Embryonic facial prominence (tissue), 1 donor: ENCODE measurements around the gene CLMP.
"Not testable (repeated sequence)": the region's sequence is repeated elsewhere in the genome, so short reads cannot be mapped to it uniquely, and the experiment has no call there.

Experiments
- DNase-seq: peaks from one replicate; pipeline ENCODE4 v3.0.0-alpha.2; 2016; ENCODE audit errors: extremely low spot score

CLMP gene

DNA sequence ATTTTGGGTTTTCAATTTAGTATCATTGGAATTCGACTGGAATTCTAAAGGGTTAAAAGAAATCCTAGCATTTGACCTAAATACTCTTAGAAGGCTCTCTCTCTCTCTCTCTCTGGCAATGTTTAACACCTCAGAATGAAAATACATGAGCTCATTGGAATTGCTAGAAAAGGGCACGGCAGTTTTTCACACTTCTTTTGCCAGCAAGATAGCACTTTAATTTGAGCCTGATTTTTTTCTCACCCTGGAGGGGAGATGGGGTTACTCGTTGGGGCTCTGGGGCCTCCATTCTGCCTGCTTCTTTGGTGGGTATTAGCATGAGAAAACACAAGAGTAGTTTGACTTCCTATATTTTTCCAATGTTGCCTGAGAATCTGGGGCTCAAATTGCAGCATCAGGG lies 22.8 kb upstream of the CLMP start:
- no peak for DNase-seq

DNA sequence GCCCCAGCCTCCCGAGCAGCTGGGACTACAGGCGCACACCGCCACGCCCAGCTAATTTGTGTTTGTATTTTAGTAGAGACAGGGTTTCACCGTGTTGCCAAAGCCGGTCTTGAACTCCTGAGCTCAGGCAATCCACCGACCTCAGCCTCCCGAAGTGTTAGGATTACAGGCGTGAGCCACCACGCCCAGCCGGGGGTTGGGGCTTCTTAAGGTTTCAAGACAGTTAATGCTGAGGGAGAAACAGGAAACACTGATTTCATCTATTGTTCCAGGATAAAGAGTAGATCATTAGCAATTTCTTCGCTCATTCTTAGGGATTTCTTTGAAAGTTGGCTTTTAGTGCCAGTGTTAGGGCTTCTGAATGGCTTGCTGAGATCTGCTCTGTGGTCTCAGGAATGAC lies 21.2 kb upstream of the CLMP start:
- no peak for DNase-seq

DNA sequence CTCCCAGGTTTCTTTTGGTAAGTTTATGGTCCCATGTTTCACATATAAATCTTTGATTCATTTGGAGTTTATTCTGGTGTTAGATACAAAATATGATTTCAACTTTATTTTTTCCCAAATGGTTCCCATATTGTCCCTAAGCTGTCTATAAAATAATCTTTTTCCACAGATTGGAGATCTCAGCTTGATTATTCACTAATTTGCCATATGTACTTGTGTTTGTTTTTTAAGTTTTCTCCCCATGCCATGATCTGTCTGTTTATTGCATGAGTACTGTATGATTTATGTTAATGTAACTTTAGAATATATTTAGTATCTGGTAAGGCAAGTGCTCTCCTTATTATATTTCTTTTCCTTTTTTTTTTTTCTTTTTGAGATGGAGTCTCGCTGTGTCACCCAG lies 19.9 kb upstream of the CLMP start:
- DNase-seq, result no peak

DNA sequence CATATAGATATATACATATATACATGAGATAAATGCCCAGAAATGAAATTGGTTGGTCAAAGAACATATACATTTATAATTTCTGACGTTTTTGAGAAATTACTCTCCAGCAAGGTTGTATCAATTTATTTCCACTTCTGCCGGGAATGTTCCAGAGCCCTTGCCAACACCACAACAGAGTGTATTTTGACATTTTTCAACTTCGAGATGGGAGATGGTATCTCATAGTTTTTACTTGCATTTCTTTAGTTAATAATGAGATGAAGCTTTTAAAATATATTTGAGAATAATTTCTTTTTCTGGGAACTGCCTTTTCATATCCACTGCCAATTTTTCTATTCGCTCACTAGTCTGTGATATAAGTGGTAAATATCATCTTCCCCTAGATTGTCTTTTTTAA lies 19.3 kb upstream of the CLMP start:
- no peak for DNase-seq

DNA sequence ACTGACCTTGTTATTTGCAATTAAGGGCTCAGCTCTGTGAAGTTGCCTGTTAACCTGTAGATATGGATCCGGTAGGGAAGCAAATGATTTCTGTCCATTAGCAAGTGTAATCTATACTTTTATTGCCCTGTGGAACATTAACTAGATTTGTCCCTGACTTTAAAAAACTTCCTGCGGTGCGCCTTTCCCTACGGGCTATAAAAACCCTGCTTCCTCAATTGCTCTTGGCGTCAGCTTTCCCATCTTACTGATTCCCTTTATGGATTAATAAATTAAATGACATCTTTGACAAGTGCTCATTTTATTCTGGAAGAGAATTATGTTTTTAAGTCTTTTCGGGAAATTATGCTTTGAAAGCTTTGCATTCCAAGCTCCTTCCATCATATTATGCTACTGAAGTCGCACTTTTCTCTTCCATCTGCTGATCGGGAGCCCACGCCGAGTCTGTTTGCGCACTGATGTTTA lies 18.3 kb upstream of the CLMP start:
- DNase-seq, result no peak

DNA sequence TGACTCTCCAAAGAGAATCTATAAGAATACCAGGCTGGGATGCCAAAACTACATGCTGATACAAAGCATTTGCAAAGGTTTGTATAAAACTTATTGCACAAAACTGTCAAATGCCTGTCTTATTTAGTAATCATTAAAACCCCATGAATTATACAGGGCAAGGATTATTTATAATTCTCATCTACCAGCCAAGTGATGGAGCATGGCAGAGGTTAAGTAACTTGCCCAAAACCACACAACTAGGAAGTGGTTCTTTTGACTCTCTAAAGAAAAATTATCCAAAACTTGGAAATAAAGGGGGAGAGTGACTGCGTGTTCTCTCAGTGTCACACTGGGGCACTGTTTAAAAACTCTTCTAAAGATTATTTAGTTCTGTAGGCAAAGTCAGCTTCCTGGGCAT lies 17.4 kb upstream of the CLMP start:
- DNase-seq, result no peak

DNA sequence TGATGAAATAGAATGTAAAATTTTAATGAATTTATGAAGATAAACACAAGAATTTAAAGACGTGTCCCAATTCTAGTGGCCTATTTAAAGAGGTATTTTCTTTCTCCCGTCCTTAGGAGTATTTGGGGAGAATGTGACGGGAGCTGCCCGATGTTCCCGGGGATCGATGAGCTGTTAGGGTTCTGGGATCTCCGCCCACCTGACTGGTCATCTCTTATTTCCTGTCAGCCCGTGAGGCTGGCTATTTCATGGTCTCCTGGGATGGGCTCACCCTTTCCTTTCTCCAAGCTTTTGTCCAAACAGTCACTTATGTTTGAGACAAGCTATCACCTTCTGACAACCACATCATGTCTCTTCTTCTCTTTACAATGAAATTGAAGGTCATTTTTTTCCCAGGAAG lies 16.9 kb upstream of the CLMP start:
- no peak for DNase-seq

DNA sequence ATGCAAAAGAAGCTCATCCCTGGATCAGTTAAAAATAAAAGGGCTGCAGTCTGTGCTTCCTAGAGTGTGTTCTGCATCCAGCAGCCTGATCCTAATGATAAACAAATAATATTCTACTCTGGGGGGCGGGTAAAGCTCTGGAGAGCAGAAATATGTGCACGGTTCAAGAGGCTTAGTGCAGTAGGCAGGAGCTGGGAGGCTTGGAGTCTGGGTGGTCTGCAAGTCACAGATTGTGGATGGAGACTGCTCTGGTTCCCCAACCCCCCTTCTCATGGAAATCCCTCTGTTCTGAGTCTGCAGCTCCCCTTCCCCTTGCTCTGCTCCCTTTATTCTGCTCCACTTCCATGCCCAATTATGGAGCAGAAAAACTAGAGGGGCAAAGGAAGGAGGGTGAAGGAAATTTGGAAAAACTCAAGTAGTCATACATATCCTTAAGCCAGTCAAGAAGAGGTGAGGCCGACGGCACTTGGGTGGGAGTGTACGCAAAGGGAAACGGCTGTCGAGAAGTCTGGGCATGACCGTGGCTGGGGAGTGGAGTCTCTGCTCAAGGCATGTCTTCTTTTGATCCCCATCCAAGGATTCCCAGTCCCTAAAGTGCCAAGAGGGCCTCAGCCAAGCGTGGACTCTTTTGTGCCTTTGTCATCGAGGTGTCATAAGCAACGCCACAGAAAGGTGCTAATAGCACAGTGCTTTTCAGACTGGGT lies 16.3 kb upstream of the CLMP start:
- DNase-seq, result no peak

DNA sequence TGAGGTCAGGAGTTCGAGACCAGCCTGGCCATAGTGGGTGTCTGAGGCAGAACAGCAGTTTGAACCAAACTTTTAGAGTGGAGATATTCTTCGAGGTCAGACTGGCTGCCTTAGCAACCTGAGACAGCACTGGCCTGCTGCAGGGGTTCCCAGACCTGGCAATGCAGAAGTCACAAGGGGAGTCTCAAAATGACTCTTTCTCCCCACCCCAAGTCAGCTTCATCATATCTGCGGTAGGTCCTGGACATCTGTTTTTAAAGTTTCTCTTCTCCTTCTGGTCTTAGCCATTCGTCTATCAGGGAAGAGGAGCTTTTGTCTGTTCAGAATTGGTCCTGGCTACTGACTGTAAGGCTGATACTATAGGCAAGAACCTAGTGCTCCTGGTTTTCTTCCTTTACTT lies 14.5 kb upstream of the CLMP start:
- no peak for DNase-seq

DNA sequence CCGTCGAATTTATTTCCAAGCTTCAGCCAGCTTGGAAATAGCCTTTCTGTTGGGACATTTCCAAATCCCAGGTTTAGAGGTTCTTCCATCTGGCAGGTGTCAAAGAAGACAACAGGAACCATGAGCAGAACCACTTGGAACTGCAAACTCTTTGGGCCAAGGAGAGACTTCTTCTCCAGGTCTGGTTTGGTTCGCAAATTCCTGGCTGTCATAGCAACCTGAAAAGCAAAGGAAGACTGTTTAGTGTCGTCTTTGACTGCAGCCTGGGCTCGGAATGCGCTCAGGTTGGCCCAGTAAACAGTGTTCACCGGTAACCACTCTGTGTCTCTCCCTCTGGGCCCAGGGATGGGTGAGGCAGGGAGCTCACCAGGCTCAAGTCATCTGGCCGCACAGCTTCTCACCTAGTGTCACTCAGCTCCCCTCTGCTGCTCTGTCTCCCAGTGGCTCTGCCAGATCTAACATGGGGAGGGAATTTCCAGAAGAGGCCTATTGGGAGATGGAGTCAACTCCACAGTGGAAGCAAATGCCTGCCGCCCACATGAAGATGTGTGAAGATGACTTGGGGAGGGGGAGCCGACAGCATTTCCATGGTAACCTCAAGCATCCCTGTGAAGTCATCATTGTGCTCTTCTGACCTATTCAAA lies 11.9 kb upstream of the CLMP start:
- DNase-seq, result no peak

DNA sequence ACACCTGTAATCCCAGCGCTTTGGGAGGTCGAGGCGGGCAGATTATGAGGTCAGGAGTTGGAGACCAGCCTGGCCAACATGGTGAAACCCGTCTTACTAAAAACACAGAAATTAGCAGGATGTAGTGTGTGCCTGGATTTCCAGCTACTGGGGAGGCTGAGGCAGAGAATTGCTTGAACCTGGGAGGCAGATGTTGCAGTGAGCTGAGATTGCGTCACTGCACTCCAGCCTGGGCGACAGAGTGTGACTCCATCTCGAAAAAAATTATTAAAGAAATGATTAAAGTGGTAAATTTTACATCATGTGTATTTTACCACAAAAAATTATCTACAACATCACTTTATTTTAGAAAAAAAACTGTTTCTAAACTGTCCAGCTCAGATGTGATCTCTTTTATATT lies 11.0 kb upstream of the CLMP start:
- not testable (repeated sequence) for DNase-seq

DNA sequence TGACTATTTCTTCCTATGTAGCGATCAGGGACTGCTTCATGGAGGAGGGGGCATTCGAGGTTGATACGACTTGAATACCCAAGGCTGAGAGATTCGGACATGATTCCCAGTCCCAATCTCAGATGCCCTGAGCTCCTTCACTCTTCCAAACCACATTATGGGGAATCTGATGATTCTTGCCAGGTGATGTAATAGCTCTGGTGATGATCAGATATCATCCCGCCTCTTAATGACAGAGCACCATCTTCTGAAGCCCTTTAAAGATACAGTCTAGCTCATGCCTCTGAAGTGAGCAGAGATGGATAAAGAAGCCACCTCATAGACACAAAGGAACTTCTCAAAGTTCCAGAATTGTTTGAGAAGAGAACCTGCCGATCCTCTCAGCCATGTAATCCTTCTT lies 8.9 kb upstream of the CLMP start:
- DNase-seq, result no peak

DNA sequence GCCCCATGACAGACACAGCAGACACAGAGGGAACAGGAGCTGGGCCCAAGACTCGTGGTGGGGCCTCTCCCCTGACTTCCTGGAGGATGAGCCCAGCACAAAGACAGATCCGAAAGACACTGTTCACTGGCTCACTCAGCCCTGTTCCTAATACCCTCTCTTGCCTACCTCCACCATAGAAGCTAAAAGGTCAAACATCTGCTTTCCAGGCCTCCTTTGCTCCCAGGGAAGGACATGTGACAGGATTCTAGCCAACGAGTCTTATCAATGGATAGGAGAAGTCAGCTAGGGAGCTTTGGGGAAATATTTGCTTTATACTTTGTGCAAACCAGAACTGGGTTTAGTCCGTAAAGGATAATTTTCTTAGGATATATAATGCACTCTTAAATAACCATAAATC lies 8.4 kb upstream of the CLMP start:
- no peak for DNase-seq

DNA sequence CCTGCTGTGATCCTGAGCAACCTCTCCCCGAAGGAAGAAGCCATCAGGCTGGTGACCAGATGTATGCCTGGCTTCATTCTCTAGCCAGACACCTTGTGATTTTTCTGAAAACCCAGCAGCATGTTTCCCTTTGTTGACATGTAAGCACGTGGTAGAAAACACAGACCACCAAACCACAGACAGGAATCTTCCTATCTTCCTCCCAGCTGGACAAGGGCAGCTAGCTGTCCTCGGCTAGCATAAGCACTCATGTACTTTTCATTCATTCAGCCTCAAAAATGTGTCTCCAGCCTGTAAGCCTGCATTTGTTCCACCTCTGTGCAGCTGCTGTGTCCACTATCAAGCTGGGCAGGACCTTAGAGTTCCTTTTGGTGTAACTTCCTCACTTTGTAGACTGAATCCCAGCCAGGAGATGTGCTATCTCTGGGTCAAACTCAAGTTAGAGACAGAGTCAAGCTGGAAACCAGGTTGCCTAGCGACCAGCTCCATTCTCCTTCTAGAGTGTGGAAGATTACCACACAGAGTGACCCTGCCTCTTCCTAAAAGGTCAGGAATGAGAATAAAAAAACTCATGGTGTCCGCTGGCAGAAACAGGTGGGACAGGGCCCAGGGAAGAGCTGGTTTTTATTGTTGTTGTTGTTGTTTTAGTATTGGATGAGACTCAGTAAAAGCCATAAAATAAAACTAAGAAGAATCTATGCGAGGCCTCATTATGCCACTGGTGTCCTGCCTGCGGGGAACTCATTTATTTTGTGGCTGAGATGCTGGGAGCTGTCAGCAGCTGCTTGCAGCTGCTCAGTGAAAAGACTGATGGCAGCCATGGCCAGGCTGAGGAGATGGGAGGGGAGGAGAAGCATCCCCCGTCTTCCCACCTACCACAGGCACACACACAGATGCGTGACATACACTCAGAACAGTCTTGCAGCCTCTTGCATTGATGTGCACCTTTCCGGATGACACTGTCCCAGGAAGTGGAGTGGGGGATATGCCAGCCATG lies 7.4 kb upstream of the CLMP start:
- no peak for DNase-seq

DNA sequence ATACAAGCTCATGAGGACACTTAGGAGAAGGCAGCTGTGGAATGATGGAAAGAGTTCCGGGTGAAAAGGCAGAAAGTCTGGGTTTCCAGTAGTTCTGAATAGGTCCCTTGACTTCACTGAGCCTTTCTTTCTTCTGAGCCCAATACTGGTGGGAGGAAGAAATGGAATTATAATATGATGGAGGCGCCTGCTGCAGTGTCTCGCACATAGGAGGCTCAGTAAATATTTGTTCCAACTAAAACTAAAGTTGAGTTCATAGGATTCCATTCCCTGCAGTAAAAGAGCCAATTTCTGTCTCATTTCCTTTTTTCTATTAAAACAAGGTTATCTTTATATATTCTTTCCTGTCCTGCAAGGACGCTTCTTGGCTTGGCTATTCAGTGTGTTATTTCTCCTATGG lies 5.2 kb upstream of the CLMP start:
- no peak for DNase-seq

DNA sequence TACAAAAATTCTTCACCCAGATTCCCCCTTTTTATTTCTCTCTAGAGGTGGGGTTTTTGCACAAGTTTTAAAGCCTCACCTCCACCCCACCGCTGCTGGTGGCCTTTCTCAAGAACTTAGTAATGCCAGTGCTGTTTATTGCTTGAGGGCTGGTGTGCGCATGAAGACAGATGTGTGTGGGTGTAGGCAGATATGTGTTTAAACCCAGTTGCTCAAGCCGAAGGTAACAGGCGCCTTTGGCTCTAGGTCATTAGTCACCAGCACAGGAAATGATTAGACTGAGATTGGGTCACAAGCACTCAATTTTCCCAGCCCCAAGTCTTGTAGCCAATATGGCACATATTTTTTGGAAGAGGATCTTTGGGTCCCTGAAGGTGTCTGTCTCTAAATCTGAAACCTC lies 2.7 kb upstream of the CLMP start:
- DNase-seq, result no peak

DNA sequence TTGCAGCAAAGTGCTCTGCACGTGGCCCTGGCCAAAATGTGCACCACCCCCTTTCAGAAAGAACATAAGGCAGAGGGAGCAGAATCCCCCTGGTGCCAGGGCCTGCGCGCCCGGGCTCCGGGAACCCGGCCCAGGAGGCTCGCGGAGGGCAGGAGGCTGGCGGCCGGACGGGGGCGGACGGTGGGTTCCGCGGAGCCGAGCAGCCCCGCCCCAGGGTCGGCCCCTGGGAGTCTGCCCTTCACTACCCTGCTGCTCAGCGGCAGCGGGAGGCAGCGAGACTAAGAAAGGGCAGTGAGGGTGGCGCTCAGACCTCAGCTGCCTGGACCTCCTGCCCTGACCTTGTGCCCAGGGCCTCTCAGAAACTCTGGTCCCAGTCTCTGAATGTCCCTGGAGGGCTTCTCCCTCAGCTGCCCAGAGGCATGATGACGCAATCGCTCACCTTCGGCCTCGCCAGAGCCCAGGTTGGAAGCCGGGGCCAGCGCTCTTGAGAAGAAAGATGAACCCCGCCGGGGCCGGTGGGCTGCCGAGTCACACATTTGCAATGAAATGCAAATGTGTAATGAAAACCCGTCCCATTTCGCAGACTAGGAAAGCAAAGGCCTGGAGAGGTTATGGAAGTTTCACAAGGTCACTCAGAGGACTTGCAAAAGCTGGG lies 1.1 kb upstream of the CLMP start:
- no peak for DNase-seq

DNA sequence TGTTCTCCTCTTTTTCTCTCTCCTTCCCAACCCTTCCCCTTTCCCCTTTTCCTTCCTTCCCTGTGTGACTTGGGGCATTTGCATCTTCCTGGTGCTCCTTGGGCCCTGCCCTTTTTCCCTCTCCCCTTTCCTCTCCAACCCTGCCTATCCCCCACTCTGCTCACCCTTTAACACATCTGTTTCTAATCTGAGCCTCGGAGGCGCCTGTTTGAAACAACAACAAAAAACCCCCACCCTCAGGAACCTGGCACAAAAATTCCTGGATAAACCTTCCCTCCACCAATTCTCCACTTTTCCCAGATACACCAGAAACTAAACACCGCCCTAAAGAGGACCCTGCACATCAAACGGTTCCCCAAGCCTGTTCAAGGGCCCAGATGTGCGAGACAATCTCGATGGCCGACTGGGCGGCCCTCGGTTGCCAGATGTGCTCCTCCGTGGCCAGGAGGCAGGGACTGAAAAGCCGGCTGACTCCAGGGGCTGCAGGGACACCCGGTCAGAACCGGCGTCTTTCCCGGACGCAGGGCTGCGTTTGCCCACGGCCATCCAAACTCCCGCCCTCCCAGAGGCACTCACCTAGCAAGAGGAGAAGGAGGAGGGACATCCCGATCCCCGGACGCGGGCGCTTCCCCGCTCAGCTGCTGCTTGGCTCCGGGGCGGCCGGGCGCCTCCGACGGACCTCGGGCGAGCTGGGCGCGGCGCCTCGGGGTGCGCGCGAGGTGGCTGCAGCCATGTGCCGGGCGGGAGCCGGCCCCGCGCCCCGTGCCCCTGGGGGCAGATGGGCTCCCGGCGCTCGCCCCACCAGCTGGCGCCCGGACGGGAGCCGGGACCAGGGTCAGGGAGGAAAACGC lies 486 bp downstream of the CLMP start:
- DNase-seq, result peak; percentile 40

DNA sequence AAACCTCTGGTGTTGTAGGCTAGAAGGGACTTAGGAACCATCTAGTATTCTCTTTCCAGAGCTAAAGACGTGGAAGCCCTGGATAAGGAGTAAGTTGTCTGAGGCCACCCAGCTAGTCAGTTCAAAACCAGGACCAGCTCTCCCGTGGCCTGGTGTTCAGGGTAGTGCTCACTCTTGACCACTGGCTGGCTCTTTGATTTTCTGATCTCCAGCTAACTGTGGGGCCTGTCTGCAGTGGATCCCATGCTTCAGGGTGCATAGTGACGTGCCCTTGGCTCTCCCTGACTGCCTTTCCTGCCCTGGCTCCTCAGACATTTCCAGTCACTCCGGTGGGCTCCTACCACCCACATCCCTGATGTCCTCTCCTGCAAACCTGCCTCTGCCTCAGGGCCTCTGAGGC lies 1.3 kb downstream of the CLMP start:
- no peak for DNase-seq

DNA sequence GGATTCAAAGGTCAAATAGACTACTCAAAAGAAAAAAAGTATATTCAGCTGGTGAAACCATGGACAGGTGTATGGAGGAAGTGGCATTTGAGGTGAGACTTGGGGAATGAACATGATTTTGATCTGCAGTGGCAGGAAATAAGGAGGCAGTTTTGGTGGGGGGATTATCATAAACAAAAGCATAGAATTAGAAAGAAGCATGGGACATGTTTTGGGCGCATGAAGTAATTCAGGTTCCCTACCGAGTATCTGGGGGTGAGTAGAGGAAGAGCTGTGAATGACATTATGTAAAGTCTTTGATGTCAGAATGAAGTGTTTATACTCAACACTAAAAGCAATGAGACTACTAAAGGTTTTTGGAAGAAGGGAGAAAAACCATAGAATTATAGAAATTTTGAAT lies 3.1 kb downstream of the CLMP start:
- no peak for DNase-seq

DNA sequence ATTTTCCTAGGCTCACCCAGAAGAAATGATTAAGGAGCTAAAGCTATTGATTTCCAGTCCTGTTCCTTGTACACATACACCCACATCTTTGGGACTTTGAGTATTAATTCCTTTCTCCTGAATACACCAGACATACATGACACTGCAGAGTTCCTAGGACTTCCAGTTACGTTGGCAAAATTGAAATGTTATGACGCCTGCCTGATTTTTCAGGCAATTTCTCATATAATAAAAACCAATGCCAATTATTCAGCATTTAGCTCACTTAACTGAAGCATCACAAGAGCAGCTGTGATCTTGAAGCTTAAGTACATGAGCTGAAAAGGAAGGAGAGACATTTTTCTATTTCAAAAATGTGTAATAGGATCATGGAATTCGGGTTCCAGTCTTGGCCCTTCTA lies 4.5 kb downstream of the CLMP start:
- DNase-seq, result no peak
